Stimulated activated CD8-positive, alpha-beta memory T cell treated with anti-CD3 and anti-CD28 coated beads, Interleukin-12 subunit alpha, Interleukin-12 subunit beta, amount 100 ng/mL, for 1 hour (primary cell): ENCODE measurements around the gene ETFB.

Experiments used
- DNase-seq: peaks from one replicate; pipeline ENCODE4 v3.0.0-alpha.2; 2020; ENCODE audit warnings: low read depth

Gene ETFB

GRCh38 chr19:51372649-51373504, 6.7 kb upstream of the ETFB start, which contains the start of gene NKG7:
TSS of gene NKG7 (minus strand) at chr19:51372654. CDS start at chr19:51372535, 119 bp downstream.
- DNase-seq, result peak; percentile 73

GRCh38 chr19:51372021-51372648, 5.9 kb upstream of the ETFB start:
- DNase-seq, result no peak

GRCh38 chr19:51371186-51371690, 5.0 kb upstream of the ETFB start:
- DNase-seq, result no peak

- DNase-seq, result no peak
Measured at GRCh38 chr19:51370230-51370629, 4.0 kb upstream of the ETFB start.

- no peak for DNase-seq
Measured at GRCh38 chr19:51368366-51369282, 2.4 kb upstream of the ETFB start, which contains the start of gene CLDND2. TSS of gene CLDND2 (minus strand) at chr19:51369003. CDS start at chr19:51368577, 426 bp downstream.

GRCh38 chr19:51367565-51368365, 1.6 kb upstream of the ETFB start:
- DNase-seq, result peak; percentile 95

GRCh38 chr19:51367255-51367564, 1.0 kb upstream of the ETFB start:
- no peak for DNase-seq

GRCh38 chr19:51366389-51367254, 434 bp upstream of the ETFB start:
- DNase-seq, result peak; percentile 86

GRCh38 chr19:51365211-51365964, 800 bp downstream of the ETFB start:
- DNase-seq, result no peak

GRCh38 chr19:51364200-51365106, 1.7 kb downstream of the ETFB start:
- DNase-seq, result no peak

- no peak for DNase-seq
Measured at GRCh38 chr19:51361239-51361638, 4.9 kb downstream of the ETFB start.

- DNase-seq, result no peak
Measured at GRCh38 chr19:51359294-51359693, 6.9 kb downstream of the ETFB start.

- no peak for DNase-seq
Measured at GRCh38 chr19:51357952-51358351, 8.2 kb downstream of the ETFB start.

GRCh38 chr19:51356159-51356801, 9.9 kb downstream of the ETFB start:
- DNase-seq, result no peak

GRCh38 chr19:51354742-51355148, 11.4 kb downstream of the ETFB start:
- DNase-seq, result no peak

GRCh38 chr19:51354103-51354741, 12.0 kb downstream of the ETFB start:
- no peak for DNase-seq

- no peak for DNase-seq
Measured at GRCh38 chr19:51352783-51353360, 13.3 kb downstream of the ETFB start.
